HG03558 (cell line): Measurements from ENCODE around the gene CNTN5.

Experiments
- ATAC-seq: cut with Tn5 transposase; IDR thresholded peaks from one replicate; pipeline ENCODE4 v1.9.1; 2021; ENCODE audit warnings: moderate number of reproducible peaks; ENCODE audit not compliant: unreplicated experiment; ENCODE audit errors: extremely low read depth

Gene CNTN5

DNA sequence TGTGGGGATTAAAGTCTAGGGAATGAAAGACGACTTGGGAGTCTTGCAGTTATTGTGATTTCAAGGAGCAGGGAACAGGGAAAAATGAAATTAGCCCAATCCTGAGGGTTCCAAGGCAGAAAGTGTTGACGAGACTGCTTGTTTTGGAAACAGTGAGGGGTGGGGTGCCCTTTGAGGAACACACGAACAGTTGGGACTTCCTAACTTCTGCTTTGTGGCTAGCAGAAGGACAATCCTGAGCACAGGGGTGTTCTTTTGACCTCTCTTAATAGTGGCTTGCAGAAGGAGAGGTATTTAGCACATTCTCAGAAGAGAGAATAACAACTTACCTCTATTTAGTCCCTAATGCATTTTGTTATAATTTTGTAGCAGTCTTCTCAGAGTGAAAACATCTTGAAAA is 1120.5 kb downstream of the CNTN5 start:
- ATAC-seq = no peak

DNA sequence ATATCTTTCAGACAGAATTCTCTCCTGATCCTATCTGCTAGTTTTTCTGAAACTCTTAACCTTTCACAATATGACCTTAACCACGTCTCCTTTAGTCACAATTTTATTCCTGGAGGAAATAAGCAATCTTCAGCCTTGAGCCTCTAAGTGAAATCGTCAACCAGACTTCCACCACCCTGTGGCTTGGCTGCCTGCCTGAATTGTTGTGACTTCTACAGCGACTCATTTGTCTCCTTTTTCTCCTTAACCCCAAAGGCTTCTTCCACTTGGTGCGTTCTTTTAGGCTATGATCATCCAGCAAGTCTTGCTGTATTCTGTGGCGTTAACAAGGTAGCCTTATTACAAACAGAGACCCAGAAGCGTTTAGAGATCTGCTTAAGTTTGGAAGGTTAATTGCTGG is 1131.2 kb downstream of the CNTN5 start:
- ATAC-seq = no peak

DNA sequence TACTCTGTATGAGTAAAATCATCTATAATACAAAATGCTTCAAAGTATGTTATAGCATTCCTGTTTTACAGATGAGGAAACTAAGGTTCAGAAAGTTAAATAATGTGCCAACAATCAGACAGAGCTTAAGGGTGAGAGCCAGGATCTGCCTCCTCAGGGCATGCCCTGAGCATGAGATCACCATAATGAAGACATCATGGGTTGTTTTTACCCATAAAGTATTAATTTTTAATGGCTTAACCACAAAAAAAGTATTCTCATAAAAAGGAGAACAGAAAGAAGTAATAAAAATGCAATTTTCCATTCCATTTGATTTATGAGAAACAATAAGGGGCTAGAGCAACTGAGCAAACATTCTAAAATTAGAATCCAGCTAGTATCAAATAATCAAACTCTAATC is 1132.0 kb downstream of the CNTN5 start:
- no peak for ATAC-seq

DNA sequence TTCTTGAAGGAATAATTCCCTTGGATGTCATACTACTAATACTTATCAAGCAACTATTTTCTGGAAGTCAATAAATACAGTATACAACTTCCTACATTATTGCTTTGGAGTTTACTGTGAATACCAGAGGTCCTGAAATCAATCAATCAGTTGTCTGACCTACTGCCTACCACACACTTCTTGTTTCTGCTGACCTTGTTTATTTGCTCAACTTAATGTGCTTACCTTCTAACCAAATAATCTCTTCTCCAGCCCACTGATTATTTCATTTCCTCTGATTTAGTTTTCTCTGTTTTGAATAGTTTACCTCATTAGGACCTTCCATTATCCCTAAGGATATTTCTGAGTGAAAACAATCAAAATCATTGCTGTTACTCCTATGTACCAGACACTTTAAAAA is 1142.7 kb downstream of the CNTN5 start:
- no peak for ATAC-seq

DNA sequence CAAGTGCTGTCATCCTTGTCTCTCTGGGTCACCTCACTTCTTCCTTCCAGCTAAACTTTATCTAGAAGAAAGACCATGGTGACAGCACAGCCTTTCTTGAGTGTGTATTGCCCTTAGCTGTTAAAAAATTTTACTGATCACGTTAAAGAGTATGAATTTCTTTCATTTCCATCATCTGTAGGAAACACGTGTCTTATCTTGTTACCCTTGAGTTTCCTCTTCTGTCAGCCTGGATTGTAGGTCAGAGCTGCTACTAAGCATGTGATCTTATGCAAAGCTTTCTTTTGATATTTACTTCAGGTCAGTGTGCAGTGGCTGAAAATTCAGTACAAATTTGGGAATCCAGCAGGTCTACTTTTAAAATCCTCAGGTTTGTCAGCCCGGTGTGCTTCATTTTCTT is 1154.1 kb downstream of the CNTN5 start:
- ATAC-seq = no peak

DNA sequence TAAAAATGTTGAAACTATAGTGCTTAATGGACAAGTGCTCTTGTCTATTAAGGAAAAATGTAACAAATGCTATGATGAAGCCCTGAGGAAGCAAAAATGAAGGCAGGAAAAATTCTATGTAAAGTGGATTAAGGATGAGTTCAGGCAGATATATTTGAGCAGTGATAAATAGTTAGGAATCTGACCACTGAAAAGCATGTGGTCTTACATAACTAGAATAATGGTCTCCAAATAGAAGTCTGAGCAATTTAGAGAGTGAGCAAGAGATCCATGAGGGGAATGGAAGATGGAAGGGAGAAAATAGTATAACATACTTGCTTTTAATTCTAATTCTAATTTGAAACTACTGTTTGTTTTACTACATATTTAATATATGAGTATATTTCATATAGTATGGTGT is 1155.7 kb downstream of the CNTN5 start:
- ATAC-seq = no peak

DNA sequence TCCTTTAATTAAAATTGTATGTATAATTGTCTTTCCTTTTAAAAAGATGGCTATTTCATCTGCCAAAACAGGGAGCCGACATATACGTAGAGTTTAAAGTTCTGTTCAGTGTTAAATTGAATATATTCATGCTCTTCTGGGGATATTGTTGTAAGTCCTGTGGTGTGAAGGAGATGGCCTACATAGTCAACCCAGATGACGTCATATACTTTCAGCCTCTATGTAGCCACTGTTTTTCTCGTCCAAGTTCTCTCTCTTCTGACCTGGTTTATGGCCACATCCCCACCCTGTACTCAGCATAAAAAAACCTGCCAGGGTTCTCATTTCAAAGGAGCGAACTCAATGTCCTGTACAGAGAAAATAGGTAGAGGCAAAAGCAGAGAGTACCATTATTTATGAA is 1156.9 kb downstream of the CNTN5 start:
- no peak for ATAC-seq

DNA sequence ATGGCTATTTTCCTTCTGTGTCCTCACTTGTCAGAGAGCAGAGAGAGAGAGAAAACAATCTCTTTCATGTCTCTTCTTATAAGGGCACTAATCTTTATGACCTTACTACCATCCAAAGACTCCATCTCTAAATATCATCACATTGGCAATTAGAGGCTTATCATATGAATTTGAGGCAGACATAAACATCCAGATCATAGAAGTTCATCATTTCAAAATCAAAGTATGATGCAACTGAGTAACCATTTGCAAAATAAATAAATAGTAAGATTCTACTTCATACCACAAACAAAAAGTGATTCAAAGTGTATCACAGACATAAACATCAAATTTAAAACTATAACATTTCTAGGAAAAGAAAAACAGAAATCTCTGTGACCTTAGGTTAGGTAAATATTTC is 1161.6 kb downstream of the CNTN5 start:
- ATAC-seq = no peak

DNA sequence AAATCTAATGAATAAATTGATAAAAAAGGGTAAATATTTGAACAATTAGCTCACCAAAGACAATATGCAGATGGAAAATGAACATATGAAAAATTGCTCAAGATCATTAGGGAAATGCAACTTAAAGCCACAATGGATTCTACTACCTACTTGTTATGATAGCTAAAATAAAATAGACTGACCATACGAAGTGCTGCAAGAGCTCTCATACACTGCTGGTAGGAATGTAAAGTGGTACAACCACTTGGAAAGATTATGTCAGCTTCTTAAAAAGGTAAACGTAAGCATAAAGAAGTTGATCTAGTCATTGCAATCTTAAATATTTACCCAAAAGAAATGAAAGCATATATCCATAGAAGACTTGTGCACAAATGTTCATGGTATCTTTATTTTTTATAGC is 1162.2 kb downstream of the CNTN5 start:
- no peak for ATAC-seq

DNA sequence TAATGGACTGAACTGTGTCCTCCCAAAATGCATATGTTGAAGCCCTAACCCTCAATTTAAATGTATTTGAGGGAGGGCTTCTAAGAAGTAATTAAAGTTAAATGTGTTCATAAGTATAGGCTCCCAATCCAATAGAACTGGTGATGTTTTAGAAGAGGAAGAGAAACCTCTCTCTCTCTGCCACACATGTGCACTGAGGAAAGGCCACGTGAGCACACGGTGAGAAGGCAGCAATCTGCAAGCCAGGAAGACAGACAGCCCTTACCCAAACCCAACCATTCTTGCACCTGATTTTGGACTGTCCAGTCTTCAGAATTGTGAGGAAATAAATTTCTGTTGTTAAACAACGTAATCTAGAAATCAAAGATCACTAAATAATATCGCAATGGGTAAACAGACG is 1164.8 kb downstream of the CNTN5 start:
- no peak for ATAC-seq

DNA sequence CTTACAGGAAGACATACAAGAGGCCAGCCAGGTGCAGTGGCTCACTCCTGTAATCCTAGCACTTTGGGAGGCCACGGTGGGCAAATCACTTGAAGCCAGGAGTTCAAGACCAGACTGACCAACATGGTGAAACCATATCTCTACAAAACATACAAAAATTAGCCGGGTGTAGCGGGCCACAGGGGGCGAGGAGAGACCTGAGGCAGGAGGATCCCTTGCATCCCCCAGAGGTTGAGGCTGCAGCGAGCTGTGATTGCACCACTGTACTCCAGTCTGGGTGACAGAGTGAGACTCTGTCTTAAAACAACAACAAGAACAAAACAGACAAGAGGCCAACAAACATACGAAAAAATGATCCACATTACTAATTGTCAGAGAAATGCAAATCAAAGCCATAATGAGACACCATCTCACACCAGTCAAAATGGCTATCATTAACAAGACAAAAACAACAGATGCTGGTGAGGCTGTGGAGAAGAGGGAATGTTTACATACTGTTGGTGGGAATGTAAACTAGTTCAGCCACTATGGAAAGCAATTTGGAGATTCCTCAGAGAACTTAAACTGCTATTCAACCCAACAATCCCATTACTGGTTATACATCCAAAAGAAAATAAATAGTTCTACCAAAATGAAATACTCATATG is 1167.5 kb downstream of the CNTN5 start:
- no peak for ATAC-seq

DNA sequence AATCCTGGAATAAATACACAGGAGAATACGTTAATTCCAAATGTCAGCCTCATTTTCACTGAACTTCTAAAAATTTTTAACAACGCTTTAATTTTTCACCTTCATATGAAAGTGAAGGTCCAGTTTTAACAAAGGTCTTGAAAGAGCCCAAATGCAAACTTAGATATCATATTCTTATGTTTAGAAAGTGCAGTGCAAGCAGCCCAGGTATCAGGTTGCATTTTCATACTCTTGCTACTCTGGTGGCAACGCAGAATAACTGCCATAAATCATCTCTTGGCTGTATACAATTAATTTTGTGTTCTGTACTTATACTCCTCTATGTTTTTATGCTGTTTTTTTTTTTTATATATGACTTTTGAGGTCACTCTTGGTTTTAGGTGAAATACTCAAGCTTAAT is 1169.6 kb downstream of the CNTN5 start:
- ATAC-seq = no peak

DNA sequence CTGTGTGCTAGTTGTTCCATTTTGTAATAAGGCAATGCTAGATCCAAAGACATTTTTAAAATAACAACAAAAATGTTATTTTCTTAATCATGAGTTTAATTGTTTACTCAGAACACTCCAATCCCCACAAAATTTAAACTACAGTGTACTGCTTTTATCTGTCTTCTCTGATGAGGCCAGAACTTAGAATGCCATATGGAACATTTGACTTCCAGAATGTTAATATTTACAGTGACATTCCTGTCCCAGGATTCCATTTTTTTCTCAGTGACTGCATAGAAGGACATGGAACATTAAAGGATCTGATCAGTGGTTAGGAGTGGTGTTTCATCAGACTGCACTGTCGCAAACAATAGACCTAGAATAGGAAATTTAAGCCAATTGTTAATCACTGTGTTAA is 1171.4 kb downstream of the CNTN5 start:
- ATAC-seq = no peak

DNA sequence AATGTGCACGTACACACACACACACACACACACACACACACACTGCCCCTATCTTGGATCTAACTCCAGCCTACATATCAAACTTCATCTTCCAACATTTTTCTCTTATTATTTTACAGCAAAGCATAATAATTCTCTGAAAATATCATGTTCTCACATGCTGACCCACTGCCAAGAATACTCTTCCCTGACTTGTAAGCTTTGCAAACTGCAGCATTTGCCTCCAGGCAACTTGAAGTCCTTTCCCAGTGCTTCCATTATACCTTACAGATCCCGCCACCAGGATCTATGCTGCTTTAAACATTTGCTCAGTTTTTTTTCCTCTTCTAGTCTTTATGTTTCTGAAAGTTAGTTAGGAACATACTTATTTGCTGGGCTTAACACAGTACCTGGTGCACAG is 1183.0 kb downstream of the CNTN5 start:
- ATAC-seq = no peak

DNA sequence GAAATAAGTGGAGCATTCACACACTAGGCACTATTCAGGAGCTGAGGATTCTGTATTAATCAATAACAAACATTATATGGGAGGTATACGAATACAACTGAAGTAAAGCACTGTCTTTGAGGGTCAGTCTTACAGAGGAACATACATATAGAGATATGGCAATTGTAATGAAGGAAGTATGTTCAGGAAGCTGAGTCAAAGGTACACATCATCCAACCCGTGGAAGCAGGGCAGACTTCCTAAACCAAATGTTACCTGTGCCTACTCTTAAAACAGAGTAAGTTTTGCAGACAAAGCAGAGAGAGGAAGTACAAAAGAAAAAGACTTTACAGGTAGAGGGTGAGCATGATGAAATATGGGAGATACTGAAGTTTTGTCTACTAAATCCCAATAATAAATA is 1185.2 kb downstream of the CNTN5 start:
- ATAC-seq = no peak

DNA sequence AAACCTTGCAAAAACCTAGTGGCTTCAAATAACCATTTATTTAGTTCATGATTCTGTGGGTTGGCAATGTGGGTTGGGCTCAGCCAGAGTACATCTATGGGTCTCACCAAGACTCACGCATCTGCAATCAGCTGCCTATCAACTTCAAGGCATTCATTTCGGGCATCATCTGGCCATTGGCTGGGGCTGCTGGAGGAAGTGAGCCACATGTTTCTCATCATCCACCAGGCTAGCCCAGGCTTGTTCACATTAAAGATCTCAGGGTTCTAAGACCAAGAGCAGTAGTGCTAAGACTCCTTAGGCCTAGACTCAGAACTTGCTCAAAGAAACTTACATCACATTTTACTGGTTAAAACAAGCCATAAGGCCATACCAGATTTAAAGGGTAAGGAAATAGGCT is 1187.5 kb downstream of the CNTN5 start:
- ATAC-seq = no peak

DNA sequence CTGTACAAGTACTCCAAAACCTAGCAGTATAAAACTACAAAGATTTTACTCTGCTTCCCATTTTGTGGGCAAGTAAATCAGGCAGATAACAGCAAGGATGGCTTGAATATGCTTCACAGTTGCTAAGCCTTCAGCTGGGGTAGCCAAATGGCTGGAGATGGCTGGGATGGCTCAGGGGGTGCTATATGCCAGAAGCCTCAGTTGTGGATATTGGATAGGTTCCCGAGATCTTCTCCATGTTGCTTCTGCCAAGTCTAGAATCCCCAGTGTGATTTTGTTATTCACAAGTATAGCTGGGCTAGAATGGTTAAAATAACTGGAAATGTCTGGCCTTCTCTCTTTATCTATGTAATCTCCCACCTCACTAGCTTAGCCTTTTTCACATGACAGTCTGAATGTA is 1194.0 kb downstream of the CNTN5 start:
- no peak for ATAC-seq

DNA sequence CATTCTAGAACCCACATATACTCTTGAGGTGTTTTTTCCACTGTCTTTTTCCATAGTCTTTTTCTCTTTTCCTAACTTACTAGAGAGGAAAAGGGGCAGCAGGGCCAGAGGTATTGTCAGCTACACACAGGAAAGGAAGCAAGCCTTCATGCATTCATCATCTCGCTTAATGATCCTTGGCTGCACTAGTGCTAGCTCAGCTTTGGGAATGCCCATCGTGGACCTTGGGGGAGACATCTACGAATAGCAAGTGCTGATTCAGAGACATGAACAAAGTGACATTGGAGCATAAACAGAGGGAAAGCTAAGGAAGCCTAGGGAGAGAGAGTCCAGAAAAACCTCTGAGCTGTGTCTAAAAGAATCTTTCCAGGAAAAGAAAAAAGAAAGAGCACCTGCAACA is 1200.1 kb downstream of the CNTN5 start:
- ATAC-seq = no peak

DNA sequence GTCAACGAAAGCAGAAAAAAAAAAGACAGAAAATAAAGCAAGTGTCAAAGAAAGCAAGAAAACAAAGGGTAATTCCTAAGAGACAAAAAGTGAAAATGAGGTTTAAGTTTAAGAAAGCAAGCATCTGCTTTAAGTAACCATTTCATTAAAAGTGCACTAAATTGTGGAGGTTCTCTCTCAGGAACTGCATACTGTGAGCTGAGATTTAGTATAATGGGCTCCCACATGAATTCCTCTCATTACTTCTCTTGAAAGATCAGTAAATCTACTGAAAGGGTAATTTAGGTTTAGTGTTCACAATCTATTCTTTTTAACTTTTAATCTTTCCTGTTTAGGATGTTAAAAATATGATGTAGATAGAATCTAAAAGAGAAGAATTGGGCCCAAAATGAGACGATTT is 1201.0 kb downstream of the CNTN5 start:
- no peak for ATAC-seq

DNA sequence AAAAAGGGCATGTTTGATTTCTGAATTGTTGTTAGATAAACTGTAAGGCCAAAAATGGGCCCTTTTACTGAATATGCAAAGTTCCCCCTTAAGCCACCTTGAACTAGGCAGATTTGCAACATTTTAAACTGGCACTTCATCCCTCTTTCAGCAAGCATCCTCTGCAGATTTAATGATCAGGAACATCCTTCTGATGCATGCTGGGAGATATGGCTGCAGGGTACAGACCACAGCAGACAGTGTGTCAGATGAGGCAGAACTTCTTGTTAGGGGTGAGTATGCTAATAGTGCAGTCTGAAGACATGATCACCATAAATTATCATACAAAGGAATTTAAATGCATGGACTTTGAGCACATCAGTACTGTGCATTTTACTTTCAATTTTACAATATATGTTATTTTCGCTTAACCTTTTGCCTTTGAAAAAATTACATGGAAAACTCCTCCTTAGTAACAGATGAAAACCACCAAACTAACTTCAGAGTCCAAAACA is 1203.8 kb downstream of the CNTN5 start:
- ATAC-seq = no peak

DNA sequence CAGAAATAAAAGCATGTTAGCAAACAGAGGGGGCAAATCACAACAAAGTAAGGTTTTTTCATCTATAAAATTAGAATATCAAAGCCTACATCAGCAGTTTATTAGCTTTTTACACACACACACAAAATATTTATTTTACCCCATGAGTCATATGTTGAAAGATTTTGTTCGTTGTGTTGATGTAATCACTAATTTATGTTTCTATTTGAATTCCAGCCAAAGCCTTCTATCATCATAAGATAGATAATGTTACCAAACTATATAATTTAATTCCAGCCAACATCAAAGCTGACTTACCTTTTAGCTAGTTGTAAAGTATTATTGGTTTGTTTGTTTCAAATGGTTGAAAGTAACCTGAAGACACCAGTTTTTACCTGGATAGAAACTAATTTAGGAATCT is 1208.3 kb downstream of the CNTN5 start:
- ATAC-seq = no peak

DNA sequence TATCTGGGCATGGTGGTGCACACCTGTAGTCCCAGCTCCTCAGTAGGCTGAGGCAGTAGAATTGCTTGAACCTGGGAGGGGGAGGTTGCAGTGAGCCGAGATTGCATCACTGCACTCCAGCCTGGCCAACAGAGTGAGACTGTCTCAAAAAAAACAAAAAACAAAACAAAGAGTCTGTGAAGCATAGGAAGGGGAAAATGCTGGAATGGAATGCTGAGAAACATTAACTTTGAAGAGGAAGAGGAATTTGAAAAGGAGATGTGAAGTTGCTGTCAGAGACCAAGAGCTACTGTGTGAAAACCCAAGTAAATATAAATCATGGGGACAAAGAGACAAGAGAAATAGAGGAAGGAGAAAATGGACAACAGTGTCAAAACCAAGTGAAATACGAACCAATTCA is 1211.3 kb downstream of the CNTN5 start:
- ATAC-seq = no peak

DNA sequence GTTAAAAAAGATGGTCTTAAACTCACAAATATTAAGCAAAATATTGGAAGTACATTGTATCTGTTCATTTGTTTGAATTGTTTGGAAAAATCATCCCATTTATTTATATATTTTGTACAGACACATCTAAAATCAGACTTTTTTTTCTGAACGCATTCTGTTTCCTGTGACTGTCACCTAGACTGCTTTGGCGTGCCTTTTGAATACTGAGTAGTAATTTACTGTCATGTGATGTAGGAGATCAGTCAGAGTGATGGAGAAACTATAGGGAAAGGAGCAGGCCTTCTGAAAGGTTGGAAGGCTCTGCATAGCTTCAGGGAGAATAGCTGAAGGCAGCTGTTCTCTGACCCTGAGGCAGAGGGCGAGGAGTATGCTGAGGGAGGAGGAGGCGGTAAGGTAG is 1214.3 kb downstream of the CNTN5 start:
- no peak for ATAC-seq
